Stimulated activated naive B cell treated with anti-CD40 and anti-IgM and Interleukin-4, amounts not matched to agents 10 μg/mL and 1 μg/mL and 100 μg/mL, for 72 hours (primary cell): ENCODE data around the gene TMEM151A.
"Not testable (repeated sequence)": the region's sequence is repeated elsewhere in the genome, so short reads cannot be mapped to it uniquely, and the experiment has no call there.

Experiments used
- ATAC-seq, 2 donors: fragments of 150-1000 bp; cut with Tn5 transposase; replicated peaks; 2 replicates each; pipeline ENCODE4 v1.10.0; 2021; ENCODE audit warnings: moderate library complexity in 1 of 2
- DNase-seq: peaks from one replicate; pipeline ENCODE4 v3.0.0; 2021
- H3K27ac Mint-ChIP-seq: one replicate; pipeline ENCODE4 v1.8.0; 2022; ENCODE audit warnings: mild to moderate bottlenecking, mixed read lengths
- H3K27me3 Mint-ChIP-seq, 2 donors: one replicate each; pipeline ENCODE4 v1.8.0; 2022; ENCODE audit warnings: mixed read lengths in 2 of 2
- H3K36me3 Mint-ChIP-seq, 2 donors: one replicate each; pipeline ENCODE4 v1.8.0; 2022; ENCODE audit warnings: mixed read lengths in 2 of 2, mild to moderate bottlenecking in 1 of 2
- H3K4me1 Mint-ChIP-seq, 2 donors: one replicate each; pipeline ENCODE4 v1.8.0; 2022; ENCODE audit warnings: mixed read lengths in 2 of 2, mild to moderate bottlenecking in 1 of 2
- H3K4me3 Mint-ChIP-seq, 2 donors: one replicate each; pipeline ENCODE4 v1.8.0; 2022; ENCODE audit warnings: mild to moderate bottlenecking in 2 of 2, mixed read lengths in 2 of 2, moderate library complexity in 1 of 2
- H3K9me3 Mint-ChIP-seq, 2 donors: one replicate each; pipeline ENCODE4 v1.8.0; 2022; ENCODE audit warnings: mixed read lengths in 2 of 2, mild to moderate bottlenecking in 1 of 2

Gene TMEM151A

DNA sequence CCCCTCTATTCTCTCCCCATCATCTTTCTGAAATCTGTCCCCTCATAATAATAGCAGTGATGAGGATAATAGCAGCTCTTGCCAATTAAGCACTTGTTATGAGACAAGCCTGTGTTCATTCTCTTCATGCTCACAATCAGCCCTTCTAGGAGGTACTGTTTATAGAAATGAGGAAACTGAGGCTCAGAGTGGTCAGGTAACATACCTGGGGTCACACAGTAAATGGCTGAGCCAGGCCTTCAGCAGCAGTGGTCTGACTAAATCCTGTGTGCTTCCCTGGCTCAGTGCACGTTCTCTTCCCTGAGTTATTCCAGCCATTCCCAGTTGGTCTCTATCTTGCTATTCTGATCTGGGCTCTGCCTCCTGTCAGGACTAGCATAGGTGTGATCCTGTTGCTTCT, 17.5 kb upstream of the TMEM151A start:
- Mint-ChIP-seq H3K4me1 (peaks cover 26 to 39% of the 10 kb centered on the region in 2 donors), H3K36me3 (peaks cover 43 to 52% of the 10 kb centered on the region in 2 donors), H3K27ac (no peak overlapping the region), H3K27me3 (peaks cover 4 to 7% of the 10 kb centered on the region in 2 donors), H3K9me3 (no peaks in the 10 kb centered on the region), H3K4me3 (no peak overlapping the region)
- DNase-seq, result no peak
- ATAC-seq, result no peak

- Mint-ChIP-seq H3K4me3 (no peak overlapping the region), H3K4me1 (peaks cover 20 to 34% of the 10 kb centered on the region in 2 donors), H3K27me3 (peaks cover 11 to 15% of the 10 kb centered on the region in 2 donors), H3K27ac (no peak overlapping the region), H3K36me3 (peaks cover 43 to 50% of the 10 kb centered on the region in 2 donors), H3K9me3 (no peaks in the 10 kb centered on the region)
- ATAC-seq, result no peak
- no peak for DNase-seq
These were observed 16.3 kb upstream of the TMEM151A start for GRCh38 chr11:66275396-66275795.

DNA sequence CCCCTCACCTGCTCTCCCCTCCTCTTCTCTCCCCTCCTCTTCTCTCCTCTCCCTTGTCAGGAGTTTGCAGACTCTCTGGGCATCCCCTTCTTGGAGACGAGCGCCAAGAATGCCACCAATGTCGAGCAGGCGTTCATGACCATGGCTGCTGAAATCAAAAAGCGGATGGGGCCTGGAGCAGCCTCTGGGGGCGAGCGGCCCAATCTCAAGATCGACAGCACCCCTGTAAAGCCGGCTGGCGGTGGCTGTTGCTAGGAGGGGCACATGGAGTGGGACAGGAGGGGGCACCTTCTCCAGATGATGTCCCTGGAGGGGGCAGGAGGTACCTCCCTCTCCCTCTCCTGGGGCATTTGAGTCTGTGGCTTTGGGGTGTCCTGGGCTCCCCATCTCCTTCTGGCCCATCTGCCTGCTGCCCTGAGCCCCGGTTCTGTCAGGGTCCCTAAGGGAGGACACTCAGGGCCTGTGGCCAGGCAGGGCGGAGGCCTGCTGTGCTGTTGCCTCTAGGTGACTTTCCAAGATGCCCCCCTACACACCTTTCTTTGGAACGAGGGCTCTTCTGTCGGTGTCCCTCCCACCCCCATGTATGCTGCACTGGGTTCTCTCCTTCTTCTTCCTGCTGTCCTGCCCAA, 15.6 kb upstream of the TMEM151A start:
- Mint-ChIP-seq H3K9me3 (no peaks in the 10 kb centered on the region), H3K36me3 (peaks cover 39 to 48% of the 10 kb centered on the region in 2 donors), H3K27me3 (peaks cover 11 to 21% of the 10 kb centered on the region in 2 donors), H3K4me1 (peaks cover 17 to 27% of the 10 kb centered on the region in 2 donors), H3K27ac (no peak overlapping the region), H3K4me3 (no peak overlapping the region)
- no peak for ATAC-seq
- DNase-seq, result no peak

GRCh38 chr11:66276619-66277018, 15.1 kb upstream of the TMEM151A start:
- Mint-ChIP-seq H3K36me3 (peaks cover 39 to 48% of the 10 kb centered on the region in 2 donors), H3K4me1 (peaks cover 19 to 30% of the 10 kb centered on the region in 2 donors), H3K27me3 (peaks cover 11 to 22% of the 10 kb centered on the region in 2 donors), H3K27ac (peak overlapping the region; percentile 71)
- not testable (repeated sequence) for H3K4me3 Mint-ChIP-seq, ATAC-seq, DNase-seq, H3K9me3 Mint-ChIP-seq

DNA sequence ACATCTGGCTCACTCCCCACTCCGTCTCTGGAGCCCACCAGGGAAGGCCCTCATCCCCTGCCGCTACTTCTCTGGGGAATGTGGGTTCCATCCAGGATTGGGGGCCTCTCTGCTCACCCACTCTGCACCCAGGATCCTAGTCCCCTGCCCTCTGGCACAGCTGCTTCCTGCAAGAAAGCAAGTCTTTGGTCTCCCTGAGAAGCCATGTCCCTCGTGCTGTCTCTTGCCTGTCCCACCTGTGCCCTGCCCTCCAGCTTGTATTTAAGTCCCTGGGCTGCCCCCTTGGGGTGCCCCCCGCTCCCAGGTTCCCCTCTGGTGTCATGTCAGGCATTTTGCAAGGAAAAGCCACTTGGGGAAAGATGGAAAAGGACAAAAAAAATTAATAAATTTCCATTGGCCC, 14.6 kb upstream of the TMEM151A start:
- H3K9me3 Mint-ChIP-seq, ATAC-seq, DNase-seq: not testable (repeated sequence)
- Mint-ChIP-seq H3K4me3 (peak overlapping the region; percentile 50 to 58), H3K27ac (peak overlapping the region; percentile 71), H3K27me3 (peaks cover 11 to 22% of the 10 kb centered on the region in 2 donors), H3K36me3 (peaks cover 40 to 43% of the 10 kb centered on the region in 2 donors), H3K4me1 (peaks cover 21 to 34% of the 10 kb centered on the region in 2 donors)

DNA sequence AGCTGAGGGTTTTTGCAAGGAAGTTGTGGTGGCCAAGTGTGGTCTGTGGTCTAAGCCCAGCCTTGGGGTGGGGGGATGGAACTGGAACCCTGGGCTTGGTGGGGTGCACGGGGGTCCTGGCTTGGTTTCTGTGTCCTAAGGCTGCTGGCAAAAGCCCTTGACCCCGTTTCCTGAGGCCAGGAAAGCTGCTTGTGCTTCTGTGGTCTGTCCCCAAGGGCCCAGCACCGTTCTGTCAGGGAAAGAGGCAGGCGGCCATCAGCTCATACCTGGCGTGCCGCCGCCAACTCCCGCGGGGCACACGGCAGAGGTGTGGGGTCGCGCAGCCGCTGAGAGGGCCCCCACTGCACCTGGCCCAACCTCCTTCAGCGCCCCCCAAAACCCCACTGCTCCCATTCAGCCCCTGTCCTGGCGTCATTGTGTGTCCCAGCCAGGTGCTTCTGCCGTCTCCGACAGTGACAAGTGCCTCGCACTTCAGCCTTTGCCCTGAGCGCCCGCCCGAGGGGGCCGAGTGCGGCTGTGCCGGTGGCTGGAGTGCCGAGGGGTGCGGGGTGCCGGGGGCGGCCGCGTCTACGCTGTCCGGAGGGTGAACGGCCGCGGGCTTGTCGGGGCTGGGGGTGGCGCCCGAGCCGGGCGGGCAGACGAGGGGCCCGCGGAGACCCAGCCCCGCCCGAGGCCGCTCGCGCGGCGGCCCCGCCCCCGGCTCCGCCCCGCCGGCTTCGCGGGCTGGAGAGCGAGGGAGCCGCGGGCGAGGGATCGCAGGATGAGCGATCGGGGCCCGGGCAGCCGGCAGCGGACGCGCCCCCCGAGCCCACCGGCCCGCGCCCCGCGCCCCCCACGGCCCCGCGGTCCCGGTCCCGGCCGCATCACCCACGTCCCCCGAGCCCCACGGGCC, 14.0 kb upstream of the TMEM151A start, which contains the start of gene CNIH2:
Gene CNIH2, plus strand, starts transcription at position 705 of the 892 bp plus-strand sequence. CDS start 282 bp downstream, outside the sequence.
- peak within 1 kb of the TSS; percentile 71 for H3K27ac Mint-ChIP-seq
- peaks cover 11 to 22% of the 10 kb centered on the region in 2 donors for H3K27me3 Mint-ChIP-seq
- H3K36me3 Mint-ChIP-seq, result peaks cover 36 to 38% of the 10 kb centered on the region in 2 donors

DNA sequence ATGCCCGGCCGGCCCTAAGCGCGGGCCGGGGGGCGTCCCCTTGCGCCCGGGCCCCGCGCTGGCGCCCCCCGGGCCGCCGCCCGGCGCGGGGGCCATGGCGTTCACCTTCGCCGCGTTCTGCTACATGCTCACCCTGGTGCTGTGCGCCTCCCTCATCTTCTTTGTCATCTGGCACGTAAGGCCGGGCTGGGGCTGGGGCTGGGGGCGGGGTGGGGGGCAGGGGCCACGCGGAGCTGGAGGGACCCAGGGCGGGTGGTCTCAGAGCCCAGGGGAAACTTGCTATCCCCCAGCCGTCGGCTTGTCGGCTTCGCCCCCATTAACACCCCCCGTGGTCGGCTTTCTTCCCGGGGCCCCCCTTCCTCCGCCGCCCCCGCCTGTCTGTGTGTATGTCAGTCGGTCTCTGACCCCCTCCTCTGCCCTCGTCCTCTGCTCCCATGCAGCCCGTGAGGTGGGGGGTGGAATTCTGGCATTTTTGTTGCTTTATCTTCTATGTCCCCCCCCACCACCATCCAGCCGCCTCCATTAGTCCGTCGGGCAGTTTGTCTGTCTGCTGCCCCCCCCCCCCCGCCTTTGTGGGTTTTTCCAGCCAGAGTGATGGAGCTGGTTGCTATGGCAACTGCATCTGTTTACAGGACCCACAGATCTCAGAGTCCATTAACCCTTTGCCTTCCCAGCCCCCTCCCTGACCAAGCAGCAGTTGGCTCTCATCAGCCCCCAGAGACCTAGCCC, 13.2 kb upstream of the TMEM151A start:
- H3K27me3 Mint-ChIP-seq, result peaks cover 11 to 22% of the 10 kb centered on the region in 2 donors
- peaks cover 31 to 47% of the 10 kb centered on the region in 2 donors for H3K4me1 Mint-ChIP-seq
- DNase-seq (no peak), ATAC-seq (no peak)
- H3K9me3 Mint-ChIP-seq, result no peaks in the 10 kb centered on the region
- H3K36me3 Mint-ChIP-seq, result peaks cover 29 to 33% of the 10 kb centered on the region in 2 donors
- H3K27ac Mint-ChIP-seq, result peak overlapping the region; percentile 56
- peak overlapping the region; percentile 75 to 78 for H3K4me3 Mint-ChIP-seq

More for the DNA sequence above, 14.0 kb upstream of the TMEM151A start, which contains the start of gene CNIH2:
- DNase-seq, result no peak
- no peaks in the 10 kb centered on the region for H3K9me3 Mint-ChIP-seq
- peak; percentile 22 to 29 for ATAC-seq
- peak within 1 kb of the TSS; percentile 75 to 78 for H3K4me3 Mint-ChIP-seq
- peaks cover 25 to 41% of the 10 kb centered on the region in 2 donors for H3K4me1 Mint-ChIP-seq

DNA sequence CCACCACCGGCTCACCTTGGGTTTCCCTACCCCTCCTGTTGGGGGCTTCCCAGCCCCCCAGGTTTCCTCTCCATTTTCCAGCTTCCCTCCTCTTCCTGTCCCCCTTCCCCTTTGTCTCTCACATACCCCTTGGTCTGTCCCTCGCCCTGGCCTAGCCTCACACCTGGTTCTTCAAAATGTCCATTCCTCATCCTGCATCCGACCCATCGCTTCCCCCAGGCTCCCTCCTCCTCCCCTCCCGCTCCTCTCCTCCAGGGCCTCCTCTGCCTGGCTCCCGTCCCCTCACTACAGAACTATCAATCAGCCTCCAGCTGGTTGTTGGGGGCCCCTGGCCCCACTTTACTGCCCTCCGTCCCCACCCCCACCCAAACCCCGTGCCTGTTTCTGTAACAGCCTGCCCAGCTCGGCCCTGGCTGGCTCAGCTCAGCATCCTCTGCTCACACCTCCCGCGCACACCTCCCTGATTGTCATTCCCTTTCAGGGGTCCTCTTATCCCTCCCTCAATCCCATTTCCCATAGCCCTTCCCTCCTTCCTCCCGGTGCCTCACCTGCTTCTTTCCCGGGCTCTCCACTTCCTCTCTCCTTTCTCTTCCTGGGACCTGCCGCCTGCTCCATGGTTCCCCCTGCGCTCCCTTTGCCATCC, 12.5 kb upstream of the TMEM151A start:
- peak overlapping the region; percentile 75 to 78 for H3K4me3 Mint-ChIP-seq
- peaks cover 25 to 31% of the 10 kb centered on the region in 2 donors for H3K36me3 Mint-ChIP-seq
- H3K9me3 Mint-ChIP-seq, result no peaks in the 10 kb centered on the region
- ATAC-seq (no peak), DNase-seq (no peak)
- H3K4me1 Mint-ChIP-seq, result peaks cover 31 to 51% of the 10 kb centered on the region in 2 donors
- peak overlapping the region; percentile 56 for H3K27ac Mint-ChIP-seq
- H3K27me3 Mint-ChIP-seq, result peaks cover 11 to 22% of the 10 kb centered on the region in 2 donors

- Mint-ChIP-seq H3K4me1 (peaks cover 37 to 60% of the 10 kb centered on the region in 2 donors), H3K27me3 (peaks cover 11 to 22% of the 10 kb centered on the region in 2 donors), H3K9me3 (no peaks in the 10 kb centered on the region), H3K27ac (no peak overlapping the region), H3K4me3 (no peak overlapping the region), H3K36me3 (peaks cover 22 to 27% of the 10 kb centered on the region in 2 donors)
- no peak for ATAC-seq
- no peak for DNase-seq
These were observed 11.3 kb upstream of the TMEM151A start for GRCh38 chr11:66280428-66280827.

DNA sequence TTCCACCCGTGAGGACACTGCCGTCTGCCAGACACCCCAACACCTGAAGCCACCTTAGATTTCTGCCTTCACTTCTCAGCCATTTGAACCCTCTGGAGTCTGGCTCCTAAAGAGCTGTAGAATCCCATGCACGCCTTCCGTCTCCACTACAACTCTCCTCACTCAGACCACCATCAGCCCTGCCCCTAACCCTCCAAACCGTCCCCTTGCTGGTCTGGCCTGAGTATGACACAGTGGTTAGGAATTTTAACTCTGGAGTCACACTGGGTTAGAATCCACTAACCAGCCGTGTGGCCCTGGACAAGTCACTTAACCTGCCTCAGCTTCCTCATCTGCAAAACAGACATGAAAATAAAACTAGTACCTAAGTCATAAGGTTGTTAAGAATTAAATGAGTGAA, 10.7 kb upstream of the TMEM151A start:
- DNase-seq (no peak), ATAC-seq (no peak)
- Mint-ChIP-seq H3K4me3 (no peak overlapping the region), H3K27me3 (peaks cover 11 to 22% of the 10 kb centered on the region in 2 donors), H3K27ac (no peak overlapping the region), H3K36me3 (peaks cover 18 to 25% of the 10 kb centered on the region in 2 donors), H3K4me1 (peaks cover 37 to 61% of the 10 kb centered on the region in 2 donors), H3K9me3 (no peaks in the 10 kb centered on the region)

GRCh38 chr11:66281776-66282467, 9.8 kb upstream of the TMEM151A start:
- ATAC-seq, result peak in 1 of 2 donors; percentile 28
- Mint-ChIP-seq H3K27ac (peak overlapping the region; percentile 85), H3K4me3 (peak overlapping the region; percentile 53 to 55), H3K4me1 (peaks cover 37 to 63% of the 10 kb centered on the region in 2 donors), H3K9me3 (no peaks in the 10 kb centered on the region), H3K27me3 (peaks cover 11 to 22% of the 10 kb centered on the region in 2 donors), H3K36me3 (peaks cover 14 to 19% of the 10 kb centered on the region in 2 donors)
- DNase-seq, result no peak

- H3K4me3 Mint-ChIP-seq, result peak overlapping the region; percentile 53 to 55
- peak overlapping the region; percentile 85 for H3K27ac Mint-ChIP-seq
- peak; percentile 97 for DNase-seq
- peaks cover 11 to 22% of the 10 kb centered on the region in 2 donors for H3K27me3 Mint-ChIP-seq
- peak; percentile 89 to 92 for ATAC-seq
- H3K36me3 Mint-ChIP-seq, result peaks cover 14 to 16% of the 10 kb centered on the region in 2 donors
- no peaks in the 10 kb centered on the region for H3K9me3 Mint-ChIP-seq
- H3K4me1 Mint-ChIP-seq, result peaks cover 37 to 62% of the 10 kb centered on the region in 2 donors
These were observed 8.9 kb upstream of the TMEM151A start for GRCh38 chr11:66282468-66283455.
